HepG2 (cell line): ENCODE measurements around the gene PANK1. TPM values are rescaled to one million over a fixed set of nuclear protein-coding genes. Genes with fewer than 3 reads are reported as not detected.

Experiments used
- ATAC-seq: fragments of 200-7000 bp; cut with Tn5 transposase; 3 replicates; pipeline ENCODE4 v1.9.1; 2020; ENCODE audit warnings: mild to moderate bottlenecking, moderate library complexity
- BruUV-seq: library from RNA; stranded (reverse); fragments of 400-500 nt; replicated peaks from 2 replicates; lab custom pipeline; 2021; lab: Mats Ljungman, UMichigan
- CTCF ChIA-PET: fragments of 300-600 bp; formaldehyde crosslinking; extraction: SDS; loops from one replicate; lab custom pipeline; 2021; ENCODE audit warnings: low total read pairs, inconsistent platforms, low intra/inter-chr PET ratio; lab: Yijun Ruan, JAX
- POLR2A ChIA-PET: fragments of 350-600 bp; sonication (Branson Sonifier 250); formaldehyde crosslinking; loops from one replicate; lab custom pipeline; 2020; ENCODE audit warnings: antibody characterized with exemption, inconsistent platforms; lab: Yijun Ruan, JAX
- DNase-seq: peaks from one replicate; pipeline ENCODE4 v3.0.0-alpha.2; 2015; ENCODE audit warnings: low spot score
- FAIRE-seq: peaks from 3 replicates; lab custom pipeline; 2011; peaks lifted over from hg19 to GRCh38; lab: Jason Lieb, UNC
- H2AFZ ChIP-seq: one replicate; pipeline ENCODE4 v1.6.1; 2011; ENCODE audit warnings: low read length, inconsistent platforms
- H3K27ac ChIP-seq: fragments of 300-600 bp; 3 replicates; pipeline ENCODE4 v1.8.0; 2011; ENCODE audit warnings: mixed run types, mild to moderate bottlenecking, mixed read lengths, low read length, inconsistent platforms; ENCODE audit not compliant: insufficient read depth; ENCODE audit errors: extremely low read length
- H3K27me3 ChIP-seq, 2 experiments: fragments of 200-600 bp in 1 of 2; 2 replicates in 1 of 2; 3 replicates in 1 of 2; pipeline versions ENCODE4 v1.6.0 to v1.8.0; 2011; ENCODE audit warnings: low read length in 2 of 2, mild to moderate bottlenecking in 2 of 2, moderate library complexity in 2 of 2, inconsistent platforms in 1 of 2; ENCODE audit not compliant: insufficient read depth in 2 of 2, control insufficient read depth in 1 of 2
- H3K36me3 ChIP-seq, 2 experiments: fragments of 200-600 bp in 1 of 2; replicated peaks in 1 of 2; 2 replicates in 1 of 2; 3 replicates in 1 of 2; pipeline versions ENCODE4 v1.5.1 to v1.8.0; 2011; ENCODE audit warnings: low read length in 2 of 2, inconsistent platforms in 1 of 2; ENCODE audit not compliant: insufficient read depth in 2 of 2, control insufficient read depth in 1 of 2
- H3K4me1 ChIP-seq: 2 replicates; pipeline ENCODE4 v1.5.1; 2012; ENCODE audit warnings: low read length, inconsistent platforms; ENCODE audit not compliant: insufficient read depth
- H3K4me2 ChIP-seq: 2 replicates; pipeline ENCODE4 v1.6.0; 2011; ENCODE audit warnings: low read depth, low read length, inconsistent platforms
- H3K4me3 ChIP-seq, 3 experiments: fragments of 200-600 bp in 1 of 3; sonication (generic), shearing (Covaris generic) in 1 of 3; replicated peaks in 1 of 3; 2 replicates each; pipeline ENCODE4 v1.5.1; 2011 to 2016; ENCODE audit warnings: low read length in 3 of 3, inconsistent platforms in 2 of 3, low read depth in 2 of 3, mild to moderate bottlenecking in 2 of 3, control low read depth in 1 of 3, mixed read lengths in 1 of 3; ENCODE audit not compliant: insufficient read depth in 1 of 3
- H3K79me2 ChIP-seq: one replicate; pipeline ENCODE4 v1.6.1; 2011; ENCODE audit warnings: low read length, inconsistent platforms; ENCODE audit not compliant: insufficient read depth
- H3K9ac ChIP-seq: 2 replicates; pipeline ENCODE4 v1.6.0; 2011; ENCODE audit warnings: mild to moderate bottlenecking, low read depth, low read length, inconsistent platforms; ENCODE audit not compliant: insufficient read depth
- H3K9me3 ChIP-seq: 2 replicates; pipeline ENCODE4 v1.5.1; 2012; ENCODE audit warnings: mild to moderate bottlenecking, low read length
- H4K20me1 ChIP-seq: 2 replicates; pipeline ENCODE4 v1.6.0; 2011; ENCODE audit warnings: inconsistent platforms, mild to moderate bottlenecking, low read length, moderate library complexity; ENCODE audit not compliant: insufficient read depth
- ARID5B ChIP-seq: IDR thresholded peaks from 2 replicates; pipeline ENCODE4 v1.4.0; 2020; ENCODE audit warnings: mild to moderate bottlenecking, missing genetic modification reagents
- ASH2L ChIP-seq: fragments of 300-600, 200-600 bp; sonication (generic); IDR thresholded peaks from 2 replicates; pipeline ENCODE4 v1.7.0; 2017; ENCODE audit warnings: low read depth, mild to moderate bottlenecking, moderate library complexity, mixed read lengths, low read length; ENCODE audit not compliant: insufficient read length
- CEBPB ChIP-seq: IDR thresholded peaks from 2 replicates; pipeline ENCODE4 v1.6.1; 2011; ENCODE audit warnings: low read depth, low read length, improper control_type of control experiment, borderline replicate concordance
- CREM ChIP-seq, 2 experiments: sonication (generic) in 1 of 2; formaldehyde crosslinking in 1 of 2; IDR thresholded peaks; 2 replicates each; pipeline versions ENCODE4 v1.4.0 to v1.6.1; 2016 to 2020; ENCODE audit warnings: antibody characterized with exemption in 1 of 2, mild to moderate bottlenecking in 1 of 2, missing genetic modification reagents in 1 of 2
- DRAP1 ChIP-seq: IDR thresholded peaks from 2 replicates; pipeline ENCODE4 v1.6.1; 2016; ENCODE audit warnings: missing genetic modification reagents, missing compliant biosample characterization
- FOXK2 ChIP-seq: fragments of 450-650 bp; IDR thresholded peaks from 2 replicates; pipeline ENCODE4 v1.6.1; 2016
- GATAD2A ChIP-seq: IDR thresholded peaks from 2 replicates; pipeline ENCODE4 v1.6.1; 2016
- HNF4G ChIP-seq, 2 experiments: sonication (generic) in 1 of 2; formaldehyde crosslinking in 1 of 2; IDR thresholded peaks; 2 replicates each; pipeline versions ENCODE4 v1.4.0 to v1.6.1; 2011 to 2020; ENCODE audit warnings: borderline replicate concordance in 2 of 2, low read depth in 2 of 2, mild to moderate bottlenecking in 2 of 2, low read length in 1 of 2, missing genetic modification reagents in 1 of 2, moderate library complexity in 1 of 2
- PAXIP1 ChIP-seq: sonication (generic); formaldehyde crosslinking; conservative IDR thresholded peaks from 2 replicates; pipeline ENCODE4 v1.4.0; 2020; ENCODE audit warnings: mild to moderate bottlenecking, missing genetic modification reagents, moderate library complexity
- PPARG ChIP-seq: conservative IDR thresholded peaks from 2 replicates; pipeline ENCODE4 v1.6.1; 2016; ENCODE audit warnings: missing biosample characterization, missing genetic modification reagents
- SALL1 ChIP-seq: sonication (generic); formaldehyde crosslinking; IDR thresholded peaks from 2 replicates; pipeline ENCODE4 v1.8.0; 2022; ENCODE audit warnings: mild to moderate bottlenecking, missing genetic modification reagents
- SIX1 ChIP-seq: sonication (generic); formaldehyde crosslinking; IDR thresholded peaks from 2 replicates; pipeline ENCODE4 v1.4.0; 2020; ENCODE audit warnings: missing genetic modification reagents, borderline replicate concordance
- TP53 ChIP-seq: sonication (generic); formaldehyde crosslinking; conservative IDR thresholded peaks from 2 replicates; pipeline ENCODE4 v1.4.0; 2020; ENCODE audit warnings: missing genetic modification reagents
- ZNF543 ChIP-seq: sonication (generic); formaldehyde crosslinking; IDR thresholded peaks from 2 replicates; pipeline ENCODE4 v1.4.0; 2020; ENCODE audit warnings: mild to moderate bottlenecking, missing genetic modification reagents
- ZNF615 ChIP-seq: sonication (generic); formaldehyde crosslinking; IDR thresholded peaks from 2 replicates; pipeline ENCODE4 v1.5.0; 2020; ENCODE audit warnings: mild to moderate bottlenecking, missing genetic modification reagents, borderline replicate concordance
- WGBS: methylation state at CpG from one replicate; pipeline ENCODE4 v1.1.6; 2017; ENCODE audit warnings: low lambda C conversion rate; 5-methylcytosine and 5-hydroxymethylcytosine counted together
- in situ Hi-C: cut with HindIII; loops from 2 replicates; pipeline ENCODE4 v1.10.0; 2017; ENCODE audit warnings: low pct_unique_long_range_greater_than_20kb; ENCODE audit not compliant: extremely low pct_ligation_motif_present
- intact Hi-C: fragments of 100-400 bp; cut with micrococcal nuclease; formaldehyde crosslinking; loops from one replicate; pipeline ENCODE4 v1.10.0; 2022; ENCODE audit not compliant: unreplicated experiment
- polyA plus RNA-seq, 8 experiments: library from polyadenylated mRNA; depleted of rRNA in 3 of 8; stranded (reverse) in 7 of 8; unstranded in 1 of 8; fragments of >200 nt; fragmentation: Illumina TruSeq in 4 of 8; extraction: Trizol in 4 of 8; gene quantifications; 2 replicates each; pipeline versions ENCODE4 v1.2.1 to v1.2.3, GENCODE V29; 2011 to 2016; ENCODE audit warnings: low read depth in 4 of 8, missing spikeins in 1 of 8, mixed read lengths in 1 of 8; ENCODE audit not compliant: insufficient read depth in 1 of 8
- total RNA-seq, 5 experiments: library from RNA; depleted of rRNA; stranded (reverse); fragments of >200 nt; fragmentation: Illumina TruSeq; extraction: Trizol; gene quantifications; 2 replicates each; pipeline ENCODE4 v1.2.3, GENCODE V29; 2016; ENCODE audit warnings: low read depth in 1 of 5

The PANK1 gene
- total and polyA plus RNA-seq, 2 of the 13 experiments (the other 11 are each of a cell fraction or from before 2014, with no cell fraction given): 18.2 to 33.3 TPM

GRCh38 chr10:89633484-89633883 is 11.6 kb downstream of the PANK1 start (continued):
- TF ChIP-seq SIX1 (CRISPR knock-in tag) (peak; percentile 74; the same call in 1 of the 2 replicates), CEBPB (peak; percentile 72; the same call in 1 of the 2 replicates)

- 0% methylated on average over 1 of the region's 1 CpG for WGBS
- ATAC-seq (peak; percentile 84), DNase-seq (peak; percentile 13), FAIRE-seq (no peak)
- Histone ChIP-seq H3K4me1 (peaks cover 61% of the 10 kb centered on the region), H3K27ac (peak overlapping the region; percentile 64), H3K4me3 (peak overlapping the region in 2 of 3 experiments; percentile 30 to 31; a peak in 2 of 6 replicates), H3K36me3 (peaks cover 3 to 19% of the 10 kb centered on the region in 2 experiments; a peak in 4 of 5 replicates), H2AFZ (no peak overlapping the region), H3K27me3 (no peaks in the 10 kb centered on the region), H3K4me2 (peak overlapping the region; percentile 56), H3K9ac (no peak overlapping the region), H3K9me3 (no peaks in the 10 kb centered on the region), H4K20me1 (peaks cover 6% of the 10 kb centered on the region; the same call in 1 of the 2 replicates), H3K79me2 (peaks cover 87% of the 10 kb centered on the region)
- CTCF ChIA-PET: no interaction called here
- BruUV-seq: no TSS peak
- POLR2A ChIA-PET: interaction anchor here (0.9 to 6.3 kb wide), 3 partner anchors 11 to 68 kb away, joined by 3 to 114 read pairs (median 9); partner anchors contain the start of genes KIF20B and PANK1
- intact Hi-C loops: no loop called here
- in situ Hi-C loops: no loop called here
- TF ChIP-seq SALL1 (CRISPR knock-in tag): no peak
- TF ChIP-seq ZNF615: no peak
- TF ChIP-seq DRAP1: 0 out of 2 replicates have a peak, but pooled peaks have one; percentile 9
- peak; percentile 20 for TF ChIP-seq ARID5B (CRISPR knock-in tag)
- TF ChIP-seq ZNF543 (CRISPR knock-in tag): no peak
- TF ChIP-seq PAXIP1 (CRISPR knock-in tag): peak; percentile 63
- no peak for TF ChIP-seq TP53 (CRISPR knock-in tag)
- TF ChIP-seq CREM (IDR thresholded peaks at IDR 0.05): no peak
- TF ChIP-seq CREM (CRISPR knock-in tag; IDR thresholded peaks at IDR 0.05): no peak
- TF ChIP-seq FOXK2: no peak
- TF ChIP-seq GATAD2A (CRISPR knock-in tag): peak; percentile 22; the same call in 1 of the 2 replicates
- TF ChIP-seq HNF4G (IDR thresholded peaks at IDR 0.05; ENCODE audit: borderline replicate concordance, low read depth, low read length): no peak
- TF ChIP-seq HNF4G (CRISPR knock-in tag; IDR thresholded peaks at IDR 0.05; ENCODE audit: borderline replicate concordance, low read depth): no peak
- TF ChIP-seq ASH2L: peak; percentile 24
- peak; percentile 90 for TF ChIP-seq PPARG (CRISPR knock-in tag)
Measured at GRCh38 chr10:89632824-89633223, 12.2 kb downstream of the PANK1 start.
